Hepatocyte (in vitro differentiated cells): ENCODE results near the gene ROR2. TPM values are rescaled to one million over a fixed set of nuclear protein-coding genes. Genes with fewer than 3 reads are reported as not detected.

ENCODE experiments used
- DNase-seq: peaks from one replicate; pipeline ENCODE4 v3.0.0-alpha.2; 2016; ENCODE audit warnings: low spot score
- H2AFZ ChIP-seq: fragments of 200-600 bp; sonication (generic); 2 replicates; pipeline ENCODE4 v1.6.0; 2016; ENCODE audit warnings: antibody characterized with exemption, mild to moderate bottlenecking
- H3K27ac ChIP-seq: fragments of 200-600 bp; sonication (generic); 2 replicates; pipeline ENCODE4 v1.5.1; 2016; ENCODE audit warnings: mild to moderate bottlenecking
- H3K27me3 ChIP-seq: fragments of 200-600 bp; sonication (generic); 2 replicates; pipeline ENCODE4 v1.6.1; 2016
- H3K36me3 ChIP-seq: fragments of 200-600 bp; sonication (generic); replicated peaks from 2 replicates; pipeline ENCODE4 v1.5.1; 2016; ENCODE audit warnings: low read depth; ENCODE audit not compliant: insufficient read depth
- H3K4me1 ChIP-seq: fragments of 200-600 bp; sonication (generic); 2 replicates; pipeline ENCODE4 v1.5.1; 2016; ENCODE audit warnings: mild to moderate bottlenecking, moderate library complexity; ENCODE audit not compliant: insufficient read depth
- H3K4me2 ChIP-seq: fragments of 200-600 bp; sonication (generic); 2 replicates; pipeline ENCODE4 v1.6.0; 2016
- H3K4me3 ChIP-seq: fragments of 200-600 bp; sonication (generic); 2 replicates; pipeline ENCODE4 v1.5.1; 2016; ENCODE audit warnings: mild to moderate bottlenecking
- H3K79me2 ChIP-seq: fragments of 200-600 bp; sonication (generic); 2 replicates; pipeline ENCODE4 v1.6.0; 2017; ENCODE audit warnings: mild to moderate bottlenecking
- H3K9me2 ChIP-seq: fragments of 200-600 bp; sonication (generic); replicated peaks from 2 replicates; pipeline ENCODE4 v1.6.0; 2017; ENCODE audit warnings: mild to moderate bottlenecking; ENCODE audit not compliant: insufficient read depth
- H3K9me3 ChIP-seq: fragments of 200-600 bp; sonication (generic); 2 replicates; pipeline ENCODE4 v1.5.1; 2016; ENCODE audit warnings: low read depth, mild to moderate bottlenecking
- H4K20me1 ChIP-seq: fragments of 200-600 bp; sonication (generic); 2 replicates; pipeline ENCODE4 v1.6.0; 2016; ENCODE audit warnings: mild to moderate bottlenecking; ENCODE audit not compliant: insufficient read depth, poor library complexity, severe bottlenecking
- CTCF ChIP-seq: fragments of 200-600 bp; sonication (generic); IDR thresholded peaks from 2 replicates; pipeline ENCODE4 v1.5.1; 2016; ENCODE audit warnings: antibody characterized with exemption, mild to moderate bottlenecking; ENCODE audit not compliant: poor library complexity
- EZH2 ChIP-seq: fragments of 200-600 bp; sonication (generic); IDR thresholded peaks from 2 replicates; pipeline ENCODE4 v1.6.1; 2016; ENCODE audit warnings: antibody characterized with exemption, mild to moderate bottlenecking, borderline replicate concordance
- EZH2phosphoT487 ChIP-seq: fragments of 200-600 bp; sonication (generic); IDR thresholded peaks from one replicate; pipeline ENCODE4 v1.6.1; 2018; ENCODE audit warnings: antibody characterized with exemption, mild to moderate bottlenecking, low read depth, moderate library complexity; ENCODE audit not compliant: unreplicated experiment, severe bottlenecking
- WGBS: methylation state at CpG from one replicate; pipeline ENCODE4 v1.1.6; 2016; ENCODE audit warnings: low lambda C conversion rate; ENCODE audit errors: missing lambda C conversion rate; 5-methylcytosine and 5-hydroxymethylcytosine counted together
- polyA plus RNA-seq: library from polyadenylated mRNA; unstranded; fragments of >200 nt; fragmentation: Nextera tagmentation; extraction: Ambion mirVana; gene quantifications from 2 replicates; pipeline ENCODE4 v1.2.1, GENCODE V29; 2016
- total RNA-seq: library from RNA; depleted of rRNA; stranded (reverse); fragments of >200 nt; gene quantifications from 2 replicates; pipeline ENCODE4 v1.2.3, GENCODE V29; 2014

Gene ROR2
- total and polyA plus RNA-seq, 2 experiments from 2014 or later: 25.6 to 29.5 TPM

DNA sequence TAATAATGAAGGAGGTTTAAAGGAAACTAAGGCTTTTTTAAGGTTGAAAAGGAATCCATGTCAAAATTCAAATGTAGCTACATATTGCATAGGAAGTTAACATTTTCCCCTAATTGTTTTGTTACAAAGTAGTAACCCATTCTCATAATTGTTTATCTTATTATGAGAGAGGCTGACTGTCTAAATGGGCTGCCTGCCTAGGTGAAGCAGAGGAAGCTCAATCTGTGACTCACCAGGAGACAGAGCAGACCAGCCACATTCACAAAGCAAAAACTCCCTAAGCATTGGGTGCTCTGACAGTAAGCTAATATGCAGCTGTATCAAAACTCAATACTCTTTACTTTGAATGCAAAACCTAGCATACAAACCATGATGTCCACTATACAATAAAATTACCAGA, 208.5 kb downstream of the ROR2 start:
- Histone ChIP-seq H3K4me3 (no peak overlapping the region), H4K20me1 (no peaks in the 10 kb centered on the region), H3K9me3 (no peaks in the 10 kb centered on the region), H3K4me1 (peaks cover 1% of the 10 kb centered on the region), H3K79me2 (no peaks in the 10 kb centered on the region), H3K4me2 (no peak overlapping the region), H3K9me2 (no peaks in the 10 kb centered on the region), H3K36me3 (no peaks in the 10 kb centered on the region), H3K27ac (no peak overlapping the region), H2AFZ (no peak overlapping the region), H3K27me3 (no peaks in the 10 kb centered on the region)
- DNase-seq: no peak
- no peak for TF ChIP-seq CTCF
- no peak for TF ChIP-seq EZH2phosphoT487
- no peak for TF ChIP-seq EZH2

DNA sequence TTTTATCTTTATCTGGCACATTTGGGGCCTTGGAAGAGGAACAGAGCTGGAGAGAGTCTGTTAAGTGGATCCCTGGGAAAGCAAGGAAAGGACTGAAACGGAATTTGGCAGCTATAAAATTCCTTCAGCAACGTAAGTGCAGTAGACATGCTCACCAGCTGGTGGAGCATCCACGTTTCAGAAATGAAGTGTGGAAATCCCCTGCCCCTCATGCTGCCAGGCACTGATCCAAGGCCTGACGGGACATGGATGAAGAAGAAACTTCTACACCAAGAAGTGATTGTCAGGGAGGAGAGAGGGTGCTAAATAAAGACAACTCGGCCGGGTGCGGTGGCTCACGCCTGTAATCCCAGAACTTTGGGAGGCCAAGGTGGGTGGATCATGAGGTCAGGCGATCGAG, 209.3 kb downstream of the ROR2 start:
- H3K79me2 ChIP-seq: no peaks in the 10 kb centered on the region
- DNase-seq: peak; percentile 37
- H3K4me3 ChIP-seq: no peak overlapping the region
- H3K27ac ChIP-seq: no peak overlapping the region
- H3K27me3 ChIP-seq: no peaks in the 10 kb centered on the region
- H2AFZ ChIP-seq: no peak overlapping the region
- no peaks in the 10 kb centered on the region for H4K20me1 ChIP-seq
- H3K4me2 ChIP-seq: no peak overlapping the region
- no peaks in the 10 kb centered on the region for H3K36me3 ChIP-seq
- WGBS: 81% methylated on average over 10 of the region's 10 CpGs
- H3K4me1 ChIP-seq: no peaks in the 10 kb centered on the region
- no peaks in the 10 kb centered on the region for H3K9me2 ChIP-seq
- no peaks in the 10 kb centered on the region for H3K9me3 ChIP-seq
- TF ChIP-seq CTCF (peak; percentile 33), EZH2phosphoT487 (no peak)

DNA sequence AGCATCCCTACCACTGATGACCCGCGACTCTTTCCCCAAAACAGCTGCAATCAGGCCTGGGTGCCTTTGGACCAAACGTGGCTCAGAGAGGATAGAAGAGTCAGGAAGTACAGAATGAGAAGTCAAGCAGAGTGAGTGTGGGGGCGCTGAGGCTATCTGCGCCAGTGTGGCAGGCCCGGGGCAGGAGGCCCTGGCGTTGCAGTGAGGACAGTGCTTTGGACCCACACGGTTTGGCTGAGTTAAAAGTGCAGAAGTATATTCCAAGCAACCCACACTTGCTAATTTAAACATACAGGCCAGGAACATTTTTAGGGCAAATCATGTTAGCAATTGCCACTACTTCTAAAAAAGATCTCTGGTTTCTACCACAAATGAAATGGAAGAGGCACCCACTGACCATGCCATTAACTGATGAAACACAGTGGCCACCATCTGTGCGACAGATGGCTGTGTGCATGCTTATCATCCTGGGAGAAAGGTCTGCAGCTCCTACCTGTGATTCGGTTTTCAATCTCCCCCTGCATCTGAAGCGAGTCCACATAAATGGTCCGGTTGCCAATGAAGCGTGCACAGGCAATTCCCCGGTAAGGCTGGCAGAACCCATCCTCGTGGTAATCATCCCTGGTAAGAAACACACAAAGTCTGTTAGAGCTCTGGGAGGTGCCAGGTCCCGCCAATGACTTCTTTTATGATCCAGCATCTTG, 213.0 kb downstream of the ROR2 start:
- H3K9me3 ChIP-seq: no peaks in the 10 kb centered on the region
- no peaks in the 10 kb centered on the region for H3K4me1 ChIP-seq
- H3K27me3 ChIP-seq: no peaks in the 10 kb centered on the region
- no peak for DNase-seq
- H3K4me3 ChIP-seq: no peak overlapping the region
- H3K36me3 ChIP-seq: no peaks in the 10 kb centered on the region
- 86% methylated on average over 16 of the region's 16 CpGs for WGBS
- H3K27ac ChIP-seq: no peak overlapping the region
- H3K9me2 ChIP-seq: no peaks in the 10 kb centered on the region
- no peak for TF ChIP-seq EZH2
- no peak for TF ChIP-seq EZH2phosphoT487
- no peak for TF ChIP-seq CTCF
- no peaks in the 10 kb centered on the region for H4K20me1 ChIP-seq
- no peak overlapping the region for H2AFZ ChIP-seq
- H3K4me2 ChIP-seq: no peak overlapping the region
- no peaks in the 10 kb centered on the region for H3K79me2 ChIP-seq
